Liver (tissue), 9 donors: ENCODE data around the gene FAM193A. TPM values are rescaled to one million over a fixed set of nuclear protein-coding genes. Genes with fewer than 3 reads are reported as not detected.

Experiments
- DNase-seq: peaks from one replicate; pipeline ENCODE4 v3.0.0-alpha.2; 2017; ENCODE audit warnings: low spot score
- H3K27ac ChIP-seq, 2 donors: one replicate each; pipeline ENCODE4 v1.7.0; 2013; ENCODE audit warnings: inconsistent platforms in 2 of 2, low read length in 2 of 2, control low read depth in 1 of 2, low read depth in 1 of 2, mild to moderate bottlenecking in 1 of 2
- H3K27me3 ChIP-seq, 4 donors: one replicate each; pipeline versions ENCODE4 v1.6.1 to v1.7.0; 2013; ENCODE audit warnings: low read length in 3 of 4, inconsistent platforms in 1 of 4, mild to moderate bottlenecking in 1 of 4, moderate library complexity in 1 of 4; ENCODE audit not compliant: control insufficient read depth in 4 of 4, insufficient read depth in 4 of 4
- H3K36me3 ChIP-seq, 4 donors: one replicate each; pipeline versions ENCODE4 v1.6.1 to v1.7.0; 2013; ENCODE audit warnings: low read length in 3 of 4, mild to moderate bottlenecking in 3 of 4, low read depth in 1 of 4, moderate library complexity in 1 of 4; ENCODE audit not compliant: control insufficient read depth in 4 of 4, insufficient read depth in 3 of 4
- H3K4me1 ChIP-seq, 4 donors: one replicate each; pipeline versions ENCODE4 v1.6.1 to v1.7.0; 2013; ENCODE audit warnings: low read length in 3 of 4, mild to moderate bottlenecking in 3 of 4, moderate library complexity in 1 of 4; ENCODE audit not compliant: control insufficient read depth in 4 of 4, insufficient read depth in 4 of 4
- H3K4me3 ChIP-seq, 3 donors: one replicate each; pipeline versions ENCODE4 v1.6.1 to v1.7.0; 2013; ENCODE audit warnings: low read length in 3 of 3, control low read depth in 1 of 3, low read depth in 1 of 3, mild to moderate bottlenecking in 1 of 3
- H3K9ac ChIP-seq, 2 donors: one replicate each; pipeline ENCODE4 v1.7.0; 2013; ENCODE audit warnings: low read length in 2 of 2, mild to moderate bottlenecking in 2 of 2, moderate library complexity in 2 of 2, control low read depth in 1 of 2, low read depth in 1 of 2
- H3K9me3 ChIP-seq, 4 donors: one replicate each; pipeline versions ENCODE4 v1.6.1 to v1.7.0; 2013; ENCODE audit warnings: low read length in 3 of 4; ENCODE audit not compliant: control insufficient read depth in 4 of 4
- ATF3 ChIP-seq: IDR thresholded peaks from 2 replicates; pipeline ENCODE4 v1.6.1; 2016; ENCODE audit warnings: antibody characterized with exemption
- EGR1 ChIP-seq, 2 donors: IDR thresholded peaks; 2 replicates each; pipeline ENCODE4 v1.6.1; 2016 to 2018; ENCODE audit warnings: antibody characterized with exemption in 2 of 2, low read depth in 2 of 2
- FOXA1 ChIP-seq: IDR thresholded peaks from 2 replicates; pipeline ENCODE4 v1.6.1; 2016; ENCODE audit warnings: antibody characterized with exemption
- GABPA ChIP-seq, 2 donors: IDR thresholded peaks in 1 of 2; conservative IDR thresholded peaks in 1 of 2; 2 replicates each; pipeline ENCODE4 v1.6.1; 2016; ENCODE audit warnings: antibody characterized with exemption in 2 of 2, mild to moderate bottlenecking in 1 of 2, moderate library complexity in 1 of 2
- HNF4A ChIP-seq, 2 donors: conservative IDR thresholded peaks; 2 replicates each; pipeline ENCODE4 v1.6.1; 2016; ENCODE audit warnings: antibody characterized with exemption in 2 of 2, mild to moderate bottlenecking in 2 of 2
- JUND ChIP-seq, 2 donors: IDR thresholded peaks; 2 replicates each; pipeline ENCODE4 v1.6.1; 2016; ENCODE audit warnings: antibody characterized with exemption in 2 of 2
- MAX ChIP-seq: IDR thresholded peaks from 2 replicates; pipeline ENCODE4 v1.6.1; 2016; ENCODE audit warnings: antibody characterized with exemption
- NR2F2 ChIP-seq: IDR thresholded peaks from 2 replicates; pipeline ENCODE4 v1.6.1; 2016; ENCODE audit warnings: antibody characterized with exemption
- RAD21 ChIP-seq, 2 donors: IDR thresholded peaks; 2 replicates each; pipeline ENCODE4 v1.6.1; 2016; ENCODE audit warnings: antibody characterized with exemption in 2 of 2, mild to moderate bottlenecking in 2 of 2
- SP1 ChIP-seq: IDR thresholded peaks from 2 replicates; pipeline ENCODE4 v1.6.1; 2018; ENCODE audit warnings: antibody characterized with exemption, mild to moderate bottlenecking
- TAF1 ChIP-seq: conservative IDR thresholded peaks from 2 replicates; pipeline ENCODE4 v1.6.1; 2016; ENCODE audit warnings: antibody characterized with exemption, mild to moderate bottlenecking
- YY1 ChIP-seq: IDR thresholded peaks from 2 replicates; pipeline ENCODE4 v1.6.1; 2016; ENCODE audit warnings: antibody characterized with exemption, mild to moderate bottlenecking
- ZBTB33 ChIP-seq: IDR thresholded peaks from 2 replicates; pipeline ENCODE4 v1.6.1; 2016; ENCODE audit warnings: antibody characterized with exemption
- WGBS: extraction: QIAGEN DNeasy Blood & Tissue Kit; methylation state at CpG from one replicate; pipeline ENCODE4 v1.1.7; 2013; 5-methylcytosine and 5-hydroxymethylcytosine counted together
- polyA plus RNA-seq, 2 donors: library from polyadenylated mRNA; stranded (reverse) in 1 of 2; unstranded in 1 of 2; fragments of 200-250 nt in 1 of 2; fragments of >200 nt in 1 of 2; fragmentation: Nextera tagmentation in 1 of 2; extraction: Ambion mirVana in 1 of 2; gene quantifications; one replicate each; pipeline versions ENCODE4 v1.2.1 to v1.2.3, GENCODE V29; 2013 to 2015
- total RNA-seq, 2 donors: library from RNA; depleted of rRNA; stranded (reverse); fragments of >200 nt; gene quantifications; one replicate each; pipeline ENCODE4 v1.2.3, GENCODE V29; 2014
- donor health status: healthy.
- donor health status: healthy.
- donor health status: healthy.
- donor health status: healthy.
- donor health status: healthy.

The FAM193A gene
- total and polyA plus RNA-seq, 4 donors, result 3.9 to 10.2 (median 7.0) TPM

- H3K9me3 ChIP-seq, result no peaks in the 10 kb centered on the region
- H3K4me1 ChIP-seq, result peaks cover 0 to 6% (median 1%) of the 10 kb centered on the region in 4 donors
- 79% methylated on average over 2 of the region's 2 CpGs for WGBS
- peaks cover 20 to 38% (median 24%) of the 10 kb centered on the region in 4 donors for H3K36me3 ChIP-seq
- no peak for DNase-seq
- H3K4me3 ChIP-seq, result no peak overlapping the region
- no peak overlapping the region for H3K9ac ChIP-seq
- TF ChIP-seq TAF1 (no peak), ZBTB33 (no peak), NR2F2 (no peak), MAX (no peak)
- H3K27me3 ChIP-seq, result no peaks in the 10 kb centered on the region
- H3K27ac ChIP-seq, result no peak overlapping the region
Measured at GRCh38 chr4:2663275-2663674, 126.8 kb downstream of the FAM193A start.

- H3K9ac ChIP-seq, result no peak overlapping the region
- no peak for DNase-seq
- H3K27me3 ChIP-seq, result no peaks in the 10 kb centered on the region
- 88% methylated on average over 2 of the region's 2 CpGs for WGBS
- no peaks in the 10 kb centered on the region for H3K9me3 ChIP-seq
- H3K4me3 ChIP-seq, result no peak overlapping the region
- peaks cover 0 to 6% (median 1%) of the 10 kb centered on the region in 4 donors for H3K4me1 ChIP-seq
- peaks cover 10 to 23% (median 18%) of the 10 kb centered on the region in 4 donors for H3K36me3 ChIP-seq
- H3K27ac ChIP-seq, result no peak overlapping the region
- TF ChIP-seq EGR1 (IDR thresholded peaks at IDR 0.05; ENCODE audit: low read depth in 2 of 2) (no peak), HNF4A (conservative IDR thresholded peaks at IDR 0.05) (no peak), TAF1 (no peak), GABPA (IDR thresholded peaks at IDR 0.05 in 1 of 2, conservative IDR thresholded peaks at IDR 0.05 in 1 of 2) (no peak), FOXA1 (no peak), YY1 (no peak), ATF3 (no peak), NR2F2 (no peak), MAX (no peak), JUND (IDR thresholded peaks at IDR 0.05) (no peak), SP1 (no peak), RAD21 (IDR thresholded peaks at IDR 0.05) (no peak)
Measured at GRCh38 chr4:2666722-2667247, 130.3 kb downstream of the FAM193A start.

- Histone ChIP-seq H3K27ac (no peak overlapping the region), H3K9me3 (no peaks in the 10 kb centered on the region), H3K4me3 (no peak overlapping the region), H3K9ac (no peak overlapping the region), H3K36me3 (peaks cover 11 to 29% (median 24%) of the 10 kb centered on the region in 4 donors), H3K27me3 (no peaks in the 10 kb centered on the region), H3K4me1 (peaks cover 0 to 6% (median 1%) of the 10 kb centered on the region in 4 donors)
- TF ChIP-seq HNF4A (conservative IDR thresholded peaks at IDR 0.05), result no peak
- no peak for TF ChIP-seq TAF1
- no peak for TF ChIP-seq EGR1 (IDR thresholded peaks at IDR 0.05; ENCODE audit: low read depth in 2 of 2)
- TF ChIP-seq ZBTB33, result no peak
- TF ChIP-seq YY1, result no peak
- TF ChIP-seq JUND (IDR thresholded peaks at IDR 0.05), result no peak
- WGBS, result 8% methylated on average over 2 of the region's 2 CpGs
- DNase-seq, result no peak
Measured at GRCh38 chr4:2667428-2667827, 131.0 kb downstream of the FAM193A start.
